GM19438 (cell line): ENCODE measurements around the gene ATP10A.

ENCODE experiments used
- ATAC-seq: cut with Tn5 transposase; IDR thresholded peaks from one replicate; pipeline ENCODE4 v1.9.1; 2021; ENCODE audit warnings: low read depth; ENCODE audit not compliant: unreplicated experiment

Gene ATP10A

DNA sequence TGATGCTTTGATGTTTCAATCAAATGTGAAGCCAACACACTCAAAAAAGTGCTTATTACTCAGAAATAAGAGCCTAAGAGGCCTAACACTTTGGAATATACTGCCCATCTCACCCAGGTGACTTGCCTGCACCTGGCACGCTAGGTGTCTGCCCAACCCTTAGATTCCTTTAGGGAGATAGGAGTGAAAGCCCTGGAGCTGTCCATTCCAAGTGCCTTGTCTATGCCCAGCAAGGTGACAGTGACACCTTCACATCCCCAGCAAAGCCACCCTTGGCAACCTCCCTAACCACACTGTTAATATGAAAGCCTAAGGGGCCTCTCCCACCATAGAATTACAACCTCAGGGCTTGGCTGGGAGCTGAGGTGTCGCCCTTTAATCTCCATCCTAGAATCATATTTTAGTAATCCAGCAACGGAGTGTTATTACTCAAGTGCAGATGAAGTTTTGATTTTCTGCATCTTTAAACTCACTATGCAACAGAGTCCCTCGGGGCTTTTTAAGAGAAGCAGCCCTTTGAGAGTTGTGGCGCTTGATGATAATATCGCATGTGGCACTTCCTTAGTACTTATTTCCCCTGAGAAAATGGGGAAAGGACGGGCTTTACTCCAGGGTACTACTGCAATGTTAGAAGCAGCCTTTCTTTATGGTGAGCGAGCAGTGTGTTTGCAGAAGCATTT lies 24.8 kb downstream of the ATP10A start:
- ATAC-seq, result no peak

- no peak for ATAC-seq
These were observed 31.0 kb downstream of the ATP10A start for GRCh38 chr15:25832158-25832557.

GRCh38 chr15:25830844-25831451 lies 32.2 kb downstream of the ATP10A start:
- no peak for ATAC-seq

DNA sequence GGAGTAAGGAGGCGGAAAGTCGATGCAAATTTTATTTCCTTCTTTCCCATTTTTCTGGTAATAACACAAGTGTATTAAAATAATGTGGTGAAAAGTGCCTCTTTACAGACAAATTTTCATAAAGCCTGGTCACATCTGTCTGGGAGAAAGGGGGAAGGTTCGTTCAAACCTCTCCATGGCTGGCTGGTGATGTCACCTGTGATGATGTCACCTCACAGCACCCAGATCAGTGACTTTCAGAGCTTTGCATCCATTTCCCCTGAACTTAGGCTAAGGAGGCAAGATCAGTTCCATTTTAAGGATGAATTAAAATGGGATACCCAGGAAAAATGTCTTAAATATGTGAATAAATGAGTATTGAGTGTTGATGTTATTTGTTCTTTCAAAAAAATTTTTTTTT lies 34.1 kb downstream of the ATP10A start:
- ATAC-seq, result no peak

- ATAC-seq, result no peak
These were observed 37.9 kb downstream of the ATP10A start for GRCh38 chr15:25825207-25825606.

- no peak for ATAC-seq
These were observed 38.5 kb downstream of the ATP10A start for GRCh38 chr15:25824618-25825017.

GRCh38 chr15:25812845-25813244 lies 50.3 kb downstream of the ATP10A start:
- no peak for ATAC-seq

DNA sequence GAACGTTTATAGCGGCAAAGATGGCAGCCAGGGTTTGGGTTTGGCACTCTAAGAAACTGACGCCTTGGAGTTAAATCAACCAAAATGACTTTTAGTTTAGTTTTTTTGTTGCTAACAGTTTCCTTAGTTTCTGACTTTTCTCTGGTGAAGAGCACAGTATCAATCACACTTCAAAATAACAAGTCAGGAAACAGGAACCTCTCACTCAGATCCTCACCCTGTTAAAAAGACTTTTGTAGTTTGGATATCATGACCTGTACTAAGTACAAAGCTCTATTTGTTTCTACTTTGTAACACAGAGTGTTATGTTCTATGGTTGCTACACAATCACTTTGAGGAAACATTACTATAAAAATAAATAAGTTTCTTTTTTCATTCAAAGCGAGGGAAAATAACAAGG lies 51.1 kb downstream of the ATP10A start:
- ATAC-seq, result no peak

DNA sequence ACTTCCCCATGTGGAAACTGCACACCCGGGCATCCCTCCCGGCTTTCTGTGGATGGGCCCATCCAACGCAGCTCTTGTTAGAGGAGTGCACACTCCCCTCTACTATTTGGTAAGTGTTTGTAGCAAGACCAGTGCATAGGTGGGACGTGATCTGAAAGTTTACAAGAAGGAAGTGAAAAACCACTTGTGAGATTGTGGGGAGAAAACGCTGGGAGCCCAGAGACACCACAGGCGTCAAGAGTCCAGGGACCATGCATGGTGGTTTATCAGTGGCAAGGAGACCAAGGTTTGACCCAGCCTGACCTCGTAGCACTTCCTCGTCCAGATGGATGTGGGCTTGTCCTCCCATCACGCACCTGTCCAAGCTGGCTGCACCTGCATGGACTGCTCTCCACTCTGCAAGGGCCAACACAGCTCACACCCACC lies 51.6 kb downstream of the ATP10A start:
- ATAC-seq, result peak; percentile 74

DNA sequence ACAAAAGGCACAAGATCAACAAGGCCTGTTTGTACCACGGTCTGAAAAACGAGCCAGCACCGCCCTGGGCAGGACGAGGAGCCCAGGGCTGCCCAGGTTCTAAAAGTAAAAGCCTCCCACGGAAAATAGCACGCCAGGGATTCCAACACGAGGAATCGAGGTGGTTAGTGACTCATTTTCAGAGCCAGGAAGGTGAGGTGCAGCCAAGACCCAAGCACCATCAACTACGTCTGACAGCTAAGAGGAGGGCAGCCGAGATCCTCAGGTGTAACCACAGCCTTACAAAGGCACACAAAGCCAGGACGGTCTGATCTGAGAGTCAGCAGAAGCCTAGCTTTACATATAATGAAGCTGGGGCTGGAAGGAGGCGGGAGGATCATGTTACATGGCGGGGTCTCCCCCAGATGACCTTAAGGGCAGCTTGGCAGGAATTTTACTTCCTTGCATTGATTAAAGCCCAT lies 52.5 kb downstream of the ATP10A start:
- ATAC-seq, result no peak

DNA sequence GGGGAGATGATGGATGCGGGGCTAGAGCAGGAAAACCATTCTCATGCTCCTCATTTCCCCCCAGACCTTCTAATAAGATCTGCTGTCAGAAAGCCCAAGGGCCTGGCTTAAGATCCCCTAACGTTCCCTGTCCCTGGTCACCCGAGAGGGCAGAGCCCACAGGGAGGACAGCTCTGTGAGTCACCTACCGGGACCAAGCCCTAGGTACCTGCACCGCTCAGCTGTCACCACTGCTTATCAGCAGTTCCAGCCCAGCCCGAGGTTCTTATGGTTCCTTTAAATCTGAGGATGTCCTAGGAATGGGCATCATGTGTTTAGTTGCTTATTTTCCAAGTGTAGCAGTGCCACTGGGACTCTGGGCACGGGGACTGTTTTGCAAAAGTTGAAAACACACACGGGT lies 53.0 kb downstream of the ATP10A start:
- no peak for ATAC-seq

- ATAC-seq, result no peak
These were observed 56.1 kb downstream of the ATP10A start for GRCh38 chr15:25807063-25807462.

DNA sequence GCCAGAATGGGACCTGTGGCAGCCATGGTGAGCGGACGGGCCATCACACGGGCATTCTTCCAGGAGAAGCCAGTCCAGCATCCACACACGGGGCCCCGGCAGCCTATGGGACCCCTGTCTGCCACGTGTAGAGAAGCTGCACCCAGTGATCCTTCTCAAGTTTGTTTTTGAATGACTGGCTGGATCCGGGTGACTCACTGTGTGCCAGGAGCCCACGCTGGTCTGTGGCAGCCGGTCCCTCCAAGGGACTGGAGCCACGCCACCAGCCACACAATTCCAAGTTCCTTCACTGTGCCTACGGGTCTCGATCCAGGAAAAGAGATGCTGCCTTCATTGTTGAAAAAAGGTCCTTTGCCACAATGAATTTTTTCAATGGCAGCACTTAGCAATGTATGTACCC lies 58.1 kb downstream of the ATP10A start:
- no peak for ATAC-seq

DNA sequence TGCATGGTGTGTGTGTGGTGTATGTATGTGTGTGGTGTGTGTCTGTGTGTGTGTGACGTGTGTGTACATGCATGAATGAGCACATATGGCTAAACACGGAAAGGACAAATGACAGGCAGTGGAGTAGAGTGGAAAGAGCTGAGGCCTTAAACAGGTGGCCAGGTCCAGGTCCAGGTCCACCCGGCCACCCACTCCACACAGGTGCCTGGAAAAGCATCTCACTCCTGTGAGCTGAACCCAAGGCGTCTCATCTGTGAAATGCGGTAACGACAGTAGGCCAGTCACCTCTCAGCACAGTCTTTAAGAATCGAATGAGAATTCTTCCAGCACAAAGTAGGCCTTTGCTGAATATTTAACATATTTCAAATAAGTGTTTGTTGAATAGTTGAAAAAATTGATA lies 58.7 kb downstream of the ATP10A start:
- no peak for ATAC-seq

- no peak for ATAC-seq
These were observed 59.6 kb downstream of the ATP10A start for GRCh38 chr15:25803541-25803940.

DNA sequence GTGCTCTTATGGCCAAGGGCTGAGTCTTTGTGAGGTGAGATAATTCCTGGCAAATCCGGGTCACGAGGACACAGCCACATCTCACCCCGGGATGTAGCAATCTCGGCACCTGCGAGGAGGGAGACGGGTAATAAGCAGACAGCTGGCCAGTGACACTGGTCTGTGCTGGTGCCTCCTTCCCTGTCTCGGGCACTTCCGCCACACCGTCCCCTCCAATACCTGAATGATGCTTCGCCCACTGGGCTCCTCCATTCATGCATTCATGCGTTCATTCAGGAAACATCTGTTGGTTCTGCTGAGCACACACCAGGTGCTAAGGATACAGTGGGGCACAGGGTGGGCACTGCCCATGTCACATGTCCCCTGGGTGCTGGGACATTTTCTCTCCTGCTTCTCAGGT lies 60.1 kb downstream of the ATP10A start:
- no peak for ATAC-seq

DNA sequence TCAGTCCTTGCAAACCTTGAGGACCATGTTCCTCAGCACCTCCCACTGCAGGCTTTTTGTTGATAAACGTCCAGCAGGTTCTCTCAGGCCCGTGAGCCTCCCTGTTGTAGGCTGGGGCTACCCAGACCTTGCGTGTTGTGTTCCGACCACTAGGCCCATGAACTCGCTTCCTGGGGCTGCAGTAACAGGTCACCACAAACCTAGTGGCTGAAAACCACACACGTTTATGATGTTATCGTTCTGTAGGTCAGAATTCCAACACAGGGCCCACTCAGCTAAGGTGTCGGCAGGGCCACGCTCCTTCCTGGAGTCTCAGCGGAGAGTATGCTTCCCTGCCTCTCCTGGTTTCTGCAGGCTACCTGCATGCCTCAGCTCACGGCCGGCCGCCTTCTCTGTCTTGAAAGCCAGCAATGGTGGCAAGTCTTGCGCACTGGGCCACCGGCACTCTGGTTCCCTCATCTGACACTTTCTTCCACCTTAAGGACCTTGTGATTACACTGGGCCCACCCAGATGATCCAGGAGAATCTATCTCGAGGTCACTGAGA lies 60.8 kb downstream of the ATP10A start:
- ATAC-seq, result no peak

GRCh38 chr15:25801586-25802284 lies 61.4 kb downstream of the ATP10A start:
- no peak for ATAC-seq

DNA sequence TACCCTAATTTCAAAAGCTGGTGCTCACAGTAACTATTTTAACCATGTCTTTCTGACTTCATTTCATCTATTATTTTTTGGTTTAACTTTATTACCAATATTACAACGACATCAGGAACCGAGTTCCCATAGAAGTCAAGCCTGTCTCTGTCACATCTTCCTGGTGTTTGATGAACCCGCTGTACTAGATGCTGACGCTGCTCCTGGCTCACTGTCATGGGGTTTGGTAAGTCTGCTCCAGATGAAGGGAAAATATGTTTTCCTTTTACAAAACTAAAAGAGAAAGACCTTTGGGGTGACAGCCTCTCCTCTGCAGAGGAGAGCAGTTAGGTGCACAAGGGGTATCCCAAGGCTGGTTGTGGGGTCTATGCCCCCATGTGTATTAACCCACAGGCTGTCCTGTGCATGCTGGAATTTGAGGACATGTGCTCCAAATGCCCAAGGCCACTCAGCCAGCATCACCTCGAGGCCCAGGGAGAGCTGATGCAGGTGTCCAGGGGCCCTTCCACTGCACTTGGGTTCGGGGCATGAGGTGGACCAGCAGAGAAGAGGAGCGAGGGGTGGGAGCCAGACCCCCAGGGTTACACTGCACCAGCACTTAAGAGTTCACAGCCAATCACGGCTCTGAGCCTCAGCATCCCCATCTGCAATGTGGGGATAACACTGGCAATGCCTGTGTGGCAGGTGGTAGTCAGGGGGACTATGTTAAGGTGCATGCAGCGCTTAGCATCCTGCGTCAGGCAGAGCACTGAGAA lies 62.2 kb downstream of the ATP10A start:
- ATAC-seq, result no peak

DNA sequence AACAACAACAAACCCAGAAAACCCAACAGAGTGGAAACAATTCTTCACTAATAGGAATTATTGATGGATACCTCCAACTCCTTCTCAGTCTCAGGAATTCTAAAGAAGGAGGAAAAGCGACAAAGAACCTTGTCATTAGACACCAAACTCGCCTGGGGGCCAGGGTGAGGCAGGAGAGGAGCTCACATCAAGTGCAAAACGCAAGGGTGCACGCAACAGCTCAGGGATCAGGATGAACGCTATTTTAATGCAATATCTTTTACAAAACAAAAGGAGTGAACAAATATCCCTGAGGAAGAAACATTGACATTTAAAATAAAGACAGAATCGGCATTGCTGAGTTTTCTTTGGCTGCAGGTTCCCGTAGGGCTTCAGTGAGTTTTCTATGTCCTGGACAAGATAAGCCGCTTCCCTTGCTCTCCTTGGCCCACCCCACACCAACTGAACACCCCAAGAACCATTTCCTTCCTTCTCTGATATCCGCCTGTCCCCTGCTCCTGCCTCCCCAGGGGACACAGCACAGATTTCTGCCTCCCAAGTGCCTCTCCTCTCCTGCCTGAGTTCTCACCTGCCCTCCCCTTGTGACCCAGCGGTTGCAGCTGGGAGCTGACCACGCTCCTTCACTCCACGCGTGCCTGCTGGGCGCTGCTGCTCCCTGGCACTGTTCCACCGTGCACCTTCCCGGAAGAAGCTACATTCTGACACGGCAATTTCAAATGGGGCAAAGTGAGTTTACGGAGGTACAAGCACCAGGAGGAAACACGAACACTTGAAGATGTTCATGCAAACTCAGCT lies 63.0 kb downstream of the ATP10A start:
- no peak for ATAC-seq
